Stimulated activated CD4-positive, alpha-beta T cell treated with anti-CD3 and anti-CD28 coated beads, Interleukin-12 subunit alpha, Interleukin-12 subunit beta, amount 100 ng/mL, for 4 hours (primary cell): ENCODE measurements around the gene MTERF4.
"Not testable (repeated sequence)": the region's sequence is repeated elsewhere in the genome, so short reads cannot be mapped to it uniquely, and the experiment has no call there.

Source experiments
- DNase-seq: peaks from one replicate; pipeline ENCODE4 v3.0.0-alpha.2; 2020

Gene MTERF4

GRCh38 chr2:241110089-241110606 is 8.1 kb upstream of the MTERF4 start:
- DNase-seq = no peak

GRCh38 chr2:241109210-241110088 is 7.4 kb upstream of the MTERF4 start:
- DNase-seq = no peak

DNA sequence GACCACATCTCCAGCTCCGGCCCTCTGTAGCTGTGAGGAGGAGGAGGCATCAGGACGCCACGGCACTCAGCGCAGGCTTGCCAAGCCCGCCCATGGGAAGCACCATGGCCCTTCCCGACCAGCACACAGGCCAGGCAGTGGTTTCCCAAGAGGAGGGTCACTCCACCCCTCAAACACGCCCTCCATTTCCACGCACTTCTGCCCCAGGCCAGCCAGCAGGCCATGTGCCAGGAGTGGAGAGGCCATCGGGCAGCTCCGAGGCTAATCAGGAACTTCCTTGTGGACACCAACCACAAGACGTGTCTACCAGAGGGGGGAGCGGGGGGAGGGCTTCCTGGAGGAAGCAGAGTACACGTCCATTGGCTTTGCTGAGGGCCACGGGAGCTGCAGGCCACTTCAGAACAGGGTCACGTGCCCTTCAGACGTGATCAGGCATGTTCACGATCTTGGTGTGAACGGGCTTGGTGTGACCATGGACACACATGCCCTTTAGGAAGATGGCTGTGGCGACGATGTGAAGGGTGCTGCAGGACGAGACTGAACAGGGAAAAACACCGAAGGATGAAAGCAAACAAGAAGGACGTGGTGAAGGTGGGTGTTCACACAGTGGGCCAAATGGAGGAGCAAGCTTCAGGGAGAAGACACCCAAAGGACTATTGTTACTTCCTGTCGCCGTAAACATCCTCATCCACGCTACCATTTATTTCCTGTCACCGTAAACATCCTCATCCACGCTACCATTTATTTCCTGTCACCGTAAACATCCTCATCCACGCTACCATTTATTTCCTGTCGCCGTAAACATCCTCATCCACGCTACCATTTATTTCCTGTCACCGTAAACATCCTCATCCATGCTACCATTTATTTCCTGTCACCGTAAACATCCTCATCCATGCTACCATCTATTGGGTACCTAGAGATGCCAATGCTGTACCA is 6.5 kb upstream of the MTERF4 start:
- DNase-seq = no peak

DNA sequence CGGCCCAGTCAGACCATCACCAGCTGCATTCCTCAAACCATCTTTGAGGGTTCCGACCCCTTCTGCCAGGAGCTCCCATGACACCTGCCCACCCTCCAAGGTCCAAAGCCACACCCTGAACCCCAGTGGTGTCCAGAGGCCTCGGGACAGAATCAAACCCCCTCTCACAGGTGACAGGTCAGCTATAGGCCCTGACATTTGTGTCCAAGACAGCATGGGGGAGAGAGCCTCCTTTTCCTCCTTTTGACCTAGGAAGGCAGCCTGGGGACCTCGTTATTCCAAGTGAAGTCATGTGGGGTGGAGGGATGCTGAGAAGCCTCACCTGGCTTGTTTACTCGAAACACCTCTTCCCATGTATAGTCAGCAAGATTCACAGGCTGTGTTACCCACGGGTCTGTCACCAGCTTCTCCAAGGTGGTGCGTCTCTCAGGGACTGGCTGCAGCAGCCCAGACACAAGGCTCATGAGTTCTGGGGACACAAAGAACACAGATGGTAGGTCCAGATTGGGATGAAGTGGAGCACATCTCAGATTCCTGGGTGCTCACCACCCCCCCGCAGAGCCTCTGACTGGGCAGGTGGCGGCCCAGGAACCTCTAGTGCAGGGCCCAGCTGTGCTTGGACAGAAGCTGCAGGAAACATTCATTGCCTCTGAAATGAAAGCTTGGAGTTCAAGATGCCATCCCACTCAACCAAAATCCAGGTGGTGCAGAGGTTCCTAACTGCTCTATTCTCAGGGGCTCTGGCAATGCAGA is 5.1 kb upstream of the MTERF4 start:
- DNase-seq = no peak

DNA sequence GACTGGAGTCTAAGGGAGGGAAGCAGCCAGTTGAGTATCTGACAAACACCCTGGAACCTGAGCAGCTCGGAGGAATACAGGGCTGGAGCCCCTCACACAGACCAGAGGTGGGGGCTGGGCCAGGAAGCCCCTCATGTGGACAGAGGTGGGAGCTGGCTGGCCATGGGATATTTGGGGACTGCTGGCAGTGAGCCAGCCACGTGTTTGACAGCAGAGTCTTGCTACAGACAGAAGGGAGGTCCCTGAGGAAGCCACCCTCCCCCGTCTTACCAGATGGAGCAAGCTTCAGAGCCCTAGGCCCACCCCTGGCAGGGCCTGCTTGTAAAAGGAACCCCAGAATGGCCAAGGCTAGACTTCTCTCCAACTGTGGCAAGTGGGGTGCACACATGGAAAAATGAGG is 3.6 kb upstream of the MTERF4 start:
- DNase-seq = no peak

- DNase-seq = not testable (repeated sequence)
Measured at GRCh38 chr2:241104611-241105010, 2.5 kb upstream of the MTERF4 start.

DNA sequence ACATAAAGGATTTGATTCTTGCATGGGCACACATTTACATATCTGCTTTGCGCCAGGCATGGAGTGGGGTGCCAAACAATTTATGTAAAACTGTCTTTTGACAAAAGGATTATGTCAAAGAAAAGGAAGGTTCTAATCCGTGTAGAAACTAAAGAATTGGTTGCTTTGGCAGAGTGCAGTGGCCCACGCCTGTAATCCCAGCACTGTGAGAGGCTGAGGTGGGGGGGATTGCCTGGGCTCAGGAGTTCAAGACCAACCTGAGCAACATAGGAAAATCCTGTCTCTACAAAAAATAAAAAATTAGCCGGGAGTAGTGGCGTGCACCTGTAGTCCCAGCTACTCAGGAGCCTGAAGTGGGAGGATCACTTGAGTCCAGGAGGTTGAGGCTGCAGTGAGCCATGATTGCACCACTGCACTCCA is 1.1 kb upstream of the MTERF4 start:
- no peak for DNase-seq

GRCh38 chr2:241099246-241099645 is 2.8 kb downstream of the MTERF4 start:
- no peak for DNase-seq

GRCh38 chr2:241096979-241097378 is 5.1 kb downstream of the MTERF4 start:
- DNase-seq = no peak

DNA sequence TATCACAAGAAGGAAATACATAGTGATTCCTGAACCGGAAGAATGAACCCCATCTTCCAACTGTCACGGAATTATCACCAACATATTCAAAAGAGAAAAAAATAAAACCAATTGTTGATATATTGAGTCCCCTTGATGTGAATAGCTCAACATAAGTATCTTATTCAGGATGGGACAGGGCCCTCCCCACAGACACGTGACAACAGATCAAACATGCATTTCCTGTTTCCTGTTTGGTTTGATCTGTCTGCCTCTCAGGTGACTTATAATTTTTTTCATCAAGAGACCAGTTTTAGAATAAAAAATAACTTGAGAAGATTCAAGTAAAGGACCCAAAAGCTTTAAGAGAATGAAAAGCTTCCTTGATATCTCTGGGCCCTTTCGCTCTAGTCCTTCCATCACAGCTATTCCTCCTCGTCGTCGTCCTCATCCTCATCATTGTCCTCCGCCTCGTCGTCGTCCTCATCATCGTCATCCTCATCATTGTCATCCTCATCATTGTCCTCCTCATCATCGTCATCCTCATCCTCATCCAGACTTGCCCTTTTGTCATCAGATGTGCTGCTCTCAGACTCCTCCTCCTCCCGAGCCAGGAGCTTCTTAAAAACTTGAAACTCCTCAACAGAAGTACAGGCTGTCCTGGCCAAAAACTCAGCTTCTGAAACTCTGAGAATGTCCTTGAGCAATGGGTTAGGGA is 6.3 kb downstream of the MTERF4 start:
- DNase-seq = no peak

- no peak for DNase-seq
Measured at GRCh38 chr2:241094924-241095420, 7.1 kb downstream of the MTERF4 start.

GRCh38 chr2:241094172-241094571 is 7.9 kb downstream of the MTERF4 start:
- no peak for DNase-seq

DNA sequence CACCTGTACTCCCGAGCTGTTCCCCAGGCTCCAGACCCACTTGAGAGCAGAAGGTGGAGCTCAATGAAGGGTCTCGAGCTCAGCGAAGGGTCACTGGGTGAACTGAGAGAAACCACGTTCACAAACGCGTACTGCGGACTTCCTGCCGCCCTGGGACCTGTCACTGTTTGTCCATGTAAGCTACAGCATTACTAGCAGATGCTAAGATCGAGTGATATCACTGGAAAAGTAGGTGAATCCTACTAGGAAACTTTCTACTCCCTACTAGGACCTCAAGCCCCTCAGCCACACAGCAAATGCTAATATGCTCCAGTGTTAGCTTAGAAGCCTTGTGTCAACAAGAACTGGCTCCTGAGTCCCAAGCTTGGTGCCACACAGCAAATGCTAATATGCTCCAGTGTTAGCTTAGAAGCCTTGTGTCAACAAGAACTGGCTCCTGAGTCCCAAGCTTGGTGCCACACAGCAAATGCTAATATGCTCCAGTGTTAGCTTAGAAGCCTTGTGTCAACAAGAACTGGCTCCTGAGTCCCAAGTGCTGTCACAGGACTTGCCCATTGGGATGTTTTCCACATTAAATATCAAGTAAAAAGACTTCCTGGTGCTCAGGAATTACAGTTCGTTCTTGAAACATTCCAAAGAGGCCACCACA is 8.8 kb downstream of the MTERF4 start:
- not testable (repeated sequence) for DNase-seq

DNA sequence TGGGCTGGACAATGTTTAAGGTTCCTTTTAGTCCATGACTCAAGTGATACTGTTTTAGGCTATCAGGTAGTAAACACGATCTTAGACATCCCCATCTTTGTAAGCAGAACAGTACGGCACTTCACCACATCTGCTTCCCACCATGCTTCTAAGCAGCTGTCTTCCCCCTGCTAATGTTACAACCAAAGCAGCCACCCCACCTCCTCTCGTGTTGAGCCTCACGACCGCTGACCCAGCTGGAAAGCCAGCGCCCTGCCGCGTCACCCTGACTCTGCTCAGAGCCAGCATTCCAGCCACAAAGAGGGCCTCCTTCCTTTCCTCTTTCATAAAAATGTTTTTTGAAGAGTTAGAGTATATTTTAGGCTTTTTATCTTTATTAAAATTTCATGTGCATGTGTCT is 9.4 kb downstream of the MTERF4 start:
- no peak for DNase-seq

DNA sequence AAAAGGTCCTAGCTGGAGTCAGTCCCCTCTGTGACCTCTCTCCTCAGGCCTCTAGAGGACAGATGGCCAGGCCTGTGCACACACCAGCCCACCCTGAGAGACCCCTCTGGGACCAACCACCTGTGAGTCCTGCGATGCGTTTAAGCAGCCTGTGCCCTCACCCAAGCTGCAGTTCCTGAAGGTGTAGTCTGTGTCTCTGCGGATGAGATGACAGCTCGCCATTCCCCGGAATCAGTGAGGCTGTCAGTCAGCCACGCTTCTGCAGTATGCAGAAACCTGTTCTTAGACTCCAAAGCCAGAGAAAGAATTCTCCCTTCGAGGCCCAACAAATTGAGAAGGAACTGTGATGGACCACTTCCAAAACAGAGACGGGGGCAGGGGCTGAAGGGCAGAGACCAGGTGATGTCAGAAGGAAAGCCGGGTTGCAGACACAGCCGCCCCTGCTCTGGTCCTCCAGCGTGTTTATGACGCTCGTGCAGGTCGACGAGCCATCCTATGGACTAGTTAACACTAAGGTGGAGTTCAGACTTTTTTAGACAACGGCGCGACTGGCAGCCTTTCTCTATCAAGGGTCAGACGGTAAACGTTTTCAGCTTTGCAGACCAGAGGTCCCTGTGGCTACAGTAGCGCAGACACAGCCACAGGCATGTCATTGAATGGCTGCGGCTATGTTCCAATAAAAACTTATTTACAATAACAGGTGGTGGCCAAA is 10.2 kb downstream of the MTERF4 start:
- DNase-seq = no peak

GRCh38 chr2:241091201-241091600 is 10.9 kb downstream of the MTERF4 start:
- no peak for DNase-seq

DNA sequence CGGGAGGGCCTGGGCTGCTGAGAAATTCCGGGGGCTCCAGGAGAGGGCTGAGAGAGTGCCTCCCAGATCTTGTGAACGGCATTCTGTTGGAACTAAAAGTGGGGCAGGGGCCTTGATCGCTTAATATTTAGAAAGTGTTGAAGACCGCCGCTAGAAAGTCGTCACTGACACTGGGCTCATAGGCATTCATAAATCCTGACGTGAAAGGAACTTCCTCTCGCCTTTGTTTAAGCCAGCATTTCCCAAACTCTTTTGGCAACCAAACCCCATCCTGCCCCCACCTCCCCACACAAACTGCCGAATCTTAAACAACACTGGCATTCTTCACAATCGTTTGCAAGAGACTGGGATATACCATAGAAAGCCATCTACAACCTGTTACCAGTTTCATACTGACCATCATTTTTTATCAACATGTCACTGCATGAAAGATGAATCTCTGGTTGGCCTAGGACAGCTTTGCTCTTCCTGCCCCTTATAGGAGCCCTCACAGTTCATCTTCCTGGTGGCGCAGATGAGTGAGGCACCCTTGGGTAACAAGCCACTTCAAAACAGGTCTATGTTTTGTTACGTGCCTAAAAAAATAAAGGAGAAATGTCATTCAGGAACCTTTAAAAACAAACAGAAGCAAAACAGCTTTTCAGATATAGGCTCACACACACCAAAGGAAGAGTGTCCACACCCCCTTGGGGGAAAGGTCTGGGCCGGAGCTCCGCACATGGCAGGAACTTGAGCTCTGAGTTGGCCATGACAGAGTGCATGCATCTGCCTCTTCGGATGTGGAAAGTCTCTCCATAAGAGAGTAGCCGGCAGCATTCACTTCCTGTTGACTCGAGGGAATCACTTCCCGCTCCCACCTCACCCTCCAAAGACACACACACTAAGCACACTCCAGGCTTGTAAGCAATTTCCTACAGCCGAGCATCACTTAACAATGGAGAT is 13.0 kb downstream of the MTERF4 start:
- no peak for DNase-seq

- DNase-seq = no peak
Measured at GRCh38 chr2:241088376-241088775, 13.7 kb downstream of the MTERF4 start.
